Hematopoietic multipotent progenitor cell treated with erythropoietin and hydrocortisone succinate and interleukin-3 and kit ligand, for 17 days (in vitro differentiated cells): Measurements from ENCODE around the gene FRMPD2.
"Not testable (repeated sequence)": the region's sequence is repeated elsewhere in the genome, so short reads cannot be mapped to it uniquely, and the experiment has no call there.

Source experiments
- DNase-seq: peaks from one replicate; pipeline ENCODE4 v3.0.0-alpha.2; 2015; ENCODE audit warnings: low spot score

Gene FRMPD2

GRCh38 chr10:48126251-48126650, 148.2 kb downstream of the FRMPD2 start:
- DNase-seq, result not testable (repeated sequence)

GRCh38 chr10:48125631-48126030, 148.9 kb downstream of the FRMPD2 start:
- DNase-seq, result not testable (repeated sequence)

- not testable (repeated sequence) for DNase-seq
These were observed 151.9 kb downstream of the FRMPD2 start for GRCh38 chr10:48122618-48123017.

- not testable (repeated sequence) for DNase-seq
These were observed 164.2 kb downstream of the FRMPD2 start for GRCh38 chr10:48110277-48110676.
